ENCODE data around the gene APOL4.
"Not testable (repeated sequence)": the region's sequence is repeated elsewhere in the genome, so short reads cannot be mapped to it uniquely, and the experiment has no call there.

The APOL4 gene

DNA sequence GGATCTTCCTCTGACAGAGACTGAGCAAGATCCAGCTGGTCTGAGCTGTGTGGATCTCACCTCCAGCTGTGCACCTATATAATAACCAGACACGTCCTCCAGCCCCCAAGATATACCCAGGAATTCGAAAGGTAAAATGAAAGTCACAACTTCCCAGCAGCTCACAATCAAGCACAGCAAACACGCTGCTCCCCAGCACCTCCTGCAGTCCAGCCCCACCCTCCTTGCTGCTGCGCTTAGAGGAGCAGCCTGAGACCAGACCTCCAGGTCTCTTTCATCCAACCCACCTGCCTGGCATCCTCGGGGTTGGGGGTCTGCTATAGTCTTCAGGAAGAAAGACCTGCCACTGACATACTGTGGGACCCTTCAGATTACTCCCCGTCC lies 3.0 kb upstream of the APOL4 start:
- TF ChIP-seq, protein P1, sequence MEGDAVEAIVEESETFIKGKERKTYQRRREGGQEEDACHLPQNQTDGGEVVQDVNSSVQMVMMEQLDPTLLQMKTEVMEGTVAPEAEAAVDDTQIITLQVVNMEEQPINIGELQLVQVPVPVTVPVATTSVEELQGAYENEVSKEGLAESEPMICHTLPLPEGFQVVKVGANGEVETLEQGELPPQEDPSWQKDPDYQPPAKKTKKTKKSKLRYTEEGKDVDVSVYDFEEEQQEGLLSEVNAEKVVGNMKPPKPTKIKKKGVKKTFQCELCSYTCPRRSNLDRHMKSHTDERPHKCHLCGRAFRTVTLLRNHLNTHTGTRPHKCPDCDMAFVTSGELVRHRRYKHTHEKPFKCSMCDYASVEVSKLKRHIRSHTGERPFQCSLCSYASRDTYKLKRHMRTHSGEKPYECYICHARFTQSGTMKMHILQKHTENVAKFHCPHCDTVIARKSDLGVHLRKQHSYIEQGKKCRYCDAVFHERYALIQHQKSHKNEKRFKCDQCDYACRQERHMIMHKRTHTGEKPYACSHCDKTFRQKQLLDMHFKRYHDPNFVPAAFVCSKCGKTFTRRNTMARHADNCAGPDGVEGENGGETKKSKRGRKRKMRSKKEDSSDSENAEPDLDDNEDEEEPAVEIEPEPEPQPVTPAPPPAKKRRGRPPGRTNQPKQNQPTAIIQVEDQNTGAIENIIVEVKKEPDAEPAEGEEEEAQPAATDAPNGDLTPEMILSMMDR (IDR thresholded peaks at IDR 0.05; ENCODE audit: insufficient read depth, missing control alignments), result no peak
- FAIRE-seq, result no peak
- no peak for DNase-seq (ENCODE audit: insufficient read length, low spot score)

DNA sequence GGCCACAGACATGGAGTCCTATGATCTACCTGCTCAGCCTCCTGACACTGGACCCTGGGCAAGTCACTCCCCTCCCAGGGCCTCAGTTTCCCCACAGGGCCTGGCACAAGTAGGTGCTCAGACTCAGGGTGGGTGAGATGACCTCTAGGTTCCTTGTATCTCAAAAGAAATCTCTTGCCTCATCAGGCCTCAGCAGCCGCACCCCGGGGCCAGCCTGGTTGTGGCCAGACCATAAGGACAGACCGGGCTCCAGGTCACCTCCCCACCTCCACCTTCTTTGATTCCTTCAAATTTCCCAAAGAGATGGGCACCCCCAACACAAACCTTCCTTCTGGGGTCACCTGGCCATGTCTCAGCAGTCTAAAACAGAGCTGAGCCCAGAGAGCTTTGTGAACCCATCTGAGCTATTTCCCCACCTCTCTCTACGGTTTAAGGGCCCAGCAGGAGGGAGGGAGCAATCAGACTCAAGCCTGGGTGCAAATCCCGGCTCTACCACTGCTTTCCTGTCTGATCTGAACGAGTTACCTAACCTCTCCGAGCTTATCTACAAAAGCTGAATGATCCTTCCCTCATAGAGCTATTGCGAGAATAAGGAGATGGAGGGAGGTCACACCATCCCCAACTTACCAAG lies 2.5 kb upstream of the APOL4 start:
- FAIRE-seq, result no peak
- DNase-seq (ENCODE audit: insufficient read length, low spot score), result no peak
- TF ChIP-seq, protein P1 (IDR thresholded peaks at IDR 0.05; ENCODE audit: insufficient read depth, missing control alignments), result no peak

DNA sequence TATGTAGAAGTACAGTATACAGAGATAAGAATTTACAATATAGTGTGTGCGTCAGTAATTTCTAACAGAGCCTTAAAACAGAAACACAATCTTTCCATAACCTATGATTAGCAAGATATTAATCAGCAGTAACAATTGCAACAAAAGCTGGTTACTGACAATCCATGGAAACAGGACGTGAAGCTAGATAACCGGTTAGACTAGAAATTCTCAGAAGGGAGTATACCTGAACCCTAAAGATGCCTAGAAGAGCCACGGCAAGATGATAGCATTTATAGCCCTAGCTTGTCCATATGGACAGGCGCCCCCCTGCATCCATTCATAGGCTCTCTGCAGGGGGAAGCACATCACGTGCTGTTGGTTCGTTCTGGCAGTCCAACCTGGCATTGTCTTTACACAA lies 1.8 kb upstream of the APOL4 start:
- not testable (repeated sequence) for FAIRE-seq; DNase-seq (ENCODE audit: insufficient read length, low spot score)

DNA sequence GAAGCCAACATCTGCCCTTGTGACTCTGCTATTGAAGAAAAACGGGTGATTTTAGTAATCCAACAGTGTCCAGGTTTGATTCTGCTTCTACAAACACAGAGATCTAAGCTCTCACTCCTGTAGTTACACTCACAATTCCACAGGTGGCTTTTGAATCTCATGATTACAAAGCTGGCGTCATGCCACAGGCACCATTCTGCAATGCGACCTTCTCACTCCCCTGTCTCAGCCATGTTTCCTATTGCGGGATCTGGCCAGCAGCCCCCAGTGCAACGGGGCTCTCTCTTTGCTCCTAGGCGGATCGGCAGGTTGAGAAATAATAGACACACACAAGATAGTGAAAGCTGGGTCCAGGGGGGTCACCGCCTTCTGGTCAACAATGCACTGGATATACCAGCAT lies 1.3 kb upstream of the APOL4 start:
- not testable (repeated sequence) for DNase-seq (ENCODE audit: insufficient read length, low spot score); FAIRE-seq

DNA sequence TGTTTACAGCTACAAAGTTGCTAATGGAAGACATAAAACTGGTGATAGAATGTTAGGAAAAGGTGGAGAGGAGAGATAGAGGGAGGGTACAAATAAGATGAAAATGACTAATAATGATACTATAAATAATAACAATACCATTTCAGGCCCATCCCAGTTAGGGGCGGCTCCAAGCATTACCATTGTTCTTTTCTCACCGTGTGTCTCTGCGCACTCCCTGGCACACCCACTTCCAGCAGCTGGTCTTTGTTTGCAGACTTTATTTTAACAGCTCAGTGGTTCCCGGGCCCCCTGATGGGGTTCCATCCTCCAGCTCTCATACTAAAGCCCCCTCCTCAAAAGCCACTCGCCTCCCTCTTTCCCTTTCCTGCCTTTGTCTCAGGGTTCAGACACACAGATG lies 584 bp downstream of the APOL4 start:
- FAIRE-seq; DNase-seq (ENCODE audit: insufficient read length, low spot score): not testable (repeated sequence)

DNA sequence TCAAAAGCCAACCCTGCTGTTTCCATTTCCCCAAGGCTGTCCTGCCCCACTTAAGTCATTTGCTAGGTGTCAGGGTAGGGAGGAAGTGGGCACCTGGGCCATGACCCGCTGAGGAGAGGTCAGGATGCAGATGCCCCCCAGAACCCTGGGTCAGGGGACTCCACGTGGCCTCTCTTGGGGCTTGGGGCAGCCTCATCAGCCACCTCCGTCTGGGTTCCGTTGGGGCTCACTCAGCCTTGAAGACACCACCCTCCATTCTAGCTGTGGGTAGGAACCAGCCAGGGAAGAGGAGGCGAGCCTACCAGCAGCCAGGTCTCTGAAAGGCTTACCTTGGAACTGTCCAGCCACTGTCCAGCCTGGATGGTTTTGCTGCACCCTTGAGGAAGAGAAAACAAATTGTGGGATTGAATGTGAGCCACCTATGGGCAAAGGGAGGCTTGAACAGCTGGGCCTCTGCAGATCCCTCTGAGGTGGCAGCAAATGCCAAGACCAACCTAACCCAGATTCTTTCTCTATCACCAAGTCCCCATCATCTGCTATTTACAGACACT lies 2.5 kb downstream of the APOL4 start:
- DNase-seq (ENCODE audit: insufficient read length, low spot score) (no peak), FAIRE-seq (no peak)
- TF ChIP-seq, protein P1 (IDR thresholded peaks at IDR 0.05; ENCODE audit: insufficient read depth, missing control alignments), result no peak

DNA sequence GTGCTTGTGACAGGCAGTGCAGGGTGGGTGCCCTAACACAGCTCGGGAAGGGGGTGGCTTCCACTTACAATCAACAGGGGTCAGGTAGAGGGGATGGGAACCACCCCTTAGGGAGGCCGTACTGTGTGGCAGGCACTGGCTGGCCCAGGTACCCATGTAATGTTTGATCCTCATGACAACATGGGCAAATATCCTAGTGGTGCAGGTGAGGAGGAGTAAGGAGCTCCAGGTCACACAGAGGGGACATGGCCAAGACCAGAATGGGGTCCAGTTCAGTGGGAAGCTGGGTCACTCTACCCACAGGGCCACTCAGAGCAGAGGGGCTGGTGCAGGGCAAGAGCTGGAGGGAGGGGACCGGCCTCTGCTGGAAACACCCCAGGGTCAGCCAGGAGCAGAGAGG lies 3.1 kb downstream of the APOL4 start:
- TF ChIP-seq, protein P1 (IDR thresholded peaks at IDR 0.05; ENCODE audit: insufficient read depth, missing control alignments), result no peak
- DNase-seq (ENCODE audit: insufficient read length, low spot score), result no peak
- FAIRE-seq, result no peak

DNA sequence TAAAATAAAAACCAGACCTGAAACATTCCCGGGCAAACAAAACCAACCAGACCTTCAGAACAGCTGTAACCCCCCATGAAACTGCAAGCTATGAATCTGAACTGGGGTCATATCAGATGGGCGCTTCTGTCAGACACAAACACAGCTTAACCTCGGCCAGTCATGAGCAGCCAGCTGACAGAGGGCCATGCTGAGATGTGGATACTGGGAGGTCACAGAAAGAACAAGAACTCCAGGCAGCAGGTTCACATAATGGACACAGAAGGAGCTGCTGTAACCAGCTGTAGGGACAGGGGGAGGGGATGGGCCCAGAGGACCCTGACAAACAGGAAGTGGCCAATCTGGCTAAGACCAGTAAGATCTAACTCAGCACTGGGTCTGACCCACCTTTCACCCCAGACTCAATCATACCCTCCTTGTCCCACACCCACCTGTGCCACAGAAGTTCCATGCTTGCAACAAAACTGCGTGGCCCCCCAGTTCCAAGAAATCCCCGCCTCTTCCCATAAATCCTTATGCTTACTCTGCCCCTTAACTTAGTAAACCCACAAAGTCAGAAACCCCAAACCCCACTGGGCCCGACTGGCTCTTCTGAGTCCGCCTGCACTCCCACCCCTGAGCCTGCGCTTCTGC lies 4.0 kb downstream of the APOL4 start:
- DNase-seq (ENCODE audit: insufficient read length, low spot score), result no peak
- TF ChIP-seq, protein P1 (IDR thresholded peaks at IDR 0.05; ENCODE audit: insufficient read depth, missing control alignments), result no peak
- no peak for FAIRE-seq

DNA sequence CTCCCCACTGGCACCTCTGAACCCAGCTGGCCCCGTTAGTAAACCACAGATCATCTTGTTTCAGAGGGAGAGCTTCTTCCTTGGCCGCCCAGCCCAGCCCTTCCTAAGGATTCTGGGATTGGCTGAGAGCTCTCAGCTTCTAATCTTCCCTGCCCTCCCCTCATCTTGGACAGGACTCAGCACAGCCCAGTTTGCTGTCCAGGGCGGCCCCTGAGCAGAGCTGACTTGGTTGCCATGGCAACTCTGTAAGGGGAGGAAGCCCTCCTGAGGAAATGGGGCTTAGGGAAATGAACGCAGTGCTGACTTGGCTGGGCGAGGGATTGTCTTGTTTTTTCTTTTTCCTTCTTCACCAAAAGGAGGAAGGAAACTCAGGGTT lies 4.6 kb downstream of the APOL4 start:
- no peak for FAIRE-seq
- DNase-seq (ENCODE audit: insufficient read length, low spot score), result no peak
- TF ChIP-seq, protein P1 (IDR thresholded peaks at IDR 0.05; ENCODE audit: insufficient read depth, missing control alignments), result no peak

Measured in D721Med (cell line).